ENCODE measurements around the gene KIF26B. TPM values are rescaled to one million over a fixed set of nuclear protein-coding genes. Genes with fewer than 3 reads are reported as not detected.
"Not testable (repeated sequence)": the region's sequence is repeated elsewhere in the genome, so short reads cannot be mapped to it uniquely, and the experiment has no call there.

Gene KIF26B
- total RNA-seq, 4 donors from 2014 or later, result 2.4 to 6.7 (median 6.1) TPM

GRCh38 chr1:245334827-245335490 is 180.2 kb downstream of the KIF26B start:
- H3K4me3 ChIP-seq (replicated peaks in 1 of 3), result no peak overlapping the region
- DNase-seq, result no peak
- H3K27ac ChIP-seq, result no peak overlapping the region
- H3K36me3 ChIP-seq, result no peaks in the 10 kb centered on the region
- intact Hi-C loops (cut with DNase I), result no loop called here
- no peaks in the 10 kb centered on the region for H3K27me3 ChIP-seq
- no peak for TF ChIP-seq CTCF (IDR thresholded peaks at IDR 0.05)
- TF ChIP-seq POLR2A (IDR thresholded peaks at IDR 0.05), result no peak
- 96 to 99% methylated on average over 9 of the region's 9 CpGs for WGBS, 2 donors
- H3K4me1 ChIP-seq, result peaks cover 8 to 13% of the 10 kb centered on the region in 2 donors
- no peaks in the 10 kb centered on the region for H3K9me3 ChIP-seq

GRCh38 chr1:245335684-245336083 is 180.9 kb downstream of the KIF26B start:
- H3K4me3 ChIP-seq (replicated peaks in 1 of 3); H3K27me3 ChIP-seq; H3K36me3 ChIP-seq; DNase-seq; intact Hi-C loops (cut with DNase I); H3K27ac ChIP-seq; H3K9me3 ChIP-seq: not testable (repeated sequence)
- whole genome bisulfite sequencing, 2 donors, result 90 to 93% methylated on average over 22 of the region's 22 CpGs
- H3K4me1 ChIP-seq, result peaks cover 8 to 13% of the 10 kb centered on the region in 2 donors

GRCh38 chr1:245336149-245336983 is 181.6 kb downstream of the KIF26B start:
- intact Hi-C loops (cut with DNase I), result no loop called here
- H3K36me3 ChIP-seq, result no peaks in the 10 kb centered on the region
- 58 to 67% methylated on average over 22 of the region's 22 CpGs for WGBS, 2 donors
- DNase-seq, result peak; percentile 71 to 75
- H3K9me3 ChIP-seq, result no peaks in the 10 kb centered on the region
- no peak for TF ChIP-seq POLR2A (IDR thresholded peaks at IDR 0.05)
- no peak for TF ChIP-seq CTCF (IDR thresholded peaks at IDR 0.05)
- no peaks in the 10 kb centered on the region for H3K27me3 ChIP-seq
- peak overlapping the region; percentile 68 to 80 (median 76) for H3K27ac ChIP-seq
- peaks cover 8 to 13% of the 10 kb centered on the region in 2 donors for H3K4me1 ChIP-seq
- no peak overlapping the region for H3K4me3 ChIP-seq (replicated peaks in 1 of 3)

GRCh38 chr1:245336984-245337355 is 182.2 kb downstream of the KIF26B start:
- H3K27me3 ChIP-seq; H3K9me3 ChIP-seq; DNase-seq; H3K4me3 ChIP-seq (replicated peaks in 1 of 3); intact Hi-C loops (cut with DNase I); H3K36me3 ChIP-seq: not testable (repeated sequence)
- H3K4me1 ChIP-seq, result peaks cover 8 to 13% of the 10 kb centered on the region in 2 donors
- peak overlapping the region; percentile 68 to 80 (median 76) for H3K27ac ChIP-seq
- 78 to 86% methylated on average over 2 of the region's 2 CpGs for WGBS, 2 donors

- no peak overlapping the region for H3K4me3 ChIP-seq (replicated peaks in 1 of 3)
These were observed 183.2 kb downstream of the KIF26B start for GRCh38 chr1:245337829-245338484.

More at GRCh38 chr1:245337829-245338484, 183.2 kb downstream of the KIF26B start:
- H3K4me1 ChIP-seq, result peaks cover 8 to 13% of the 10 kb centered on the region in 2 donors
- H3K9me3 ChIP-seq, result no peaks in the 10 kb centered on the region
- TF ChIP-seq POLR2A (IDR thresholded peaks at IDR 0.05) (no peak), CTCF (IDR thresholded peaks at IDR 0.05) (no peak)
- peak overlapping the region in 1 of 3 donors; percentile 80 for H3K27ac ChIP-seq
- intact Hi-C loops (cut with DNase I), result no loop called here
- no peak for DNase-seq
- WGBS, 2 donors, result 83 to 87% methylated on average over 10 of the region's 10 CpGs
- H3K36me3 ChIP-seq, result no peaks in the 10 kb centered on the region
- H3K27me3 ChIP-seq, result no peaks in the 10 kb centered on the region
